Keratinocyte (primary cell): Measurements from ENCODE around the gene SNPH. TPM values are rescaled to one million over a fixed set of nuclear protein-coding genes. Genes with fewer than 3 reads are reported as not detected.
"Not testable (repeated sequence)": the region's sequence is repeated elsewhere in the genome, so short reads cannot be mapped to it uniquely, and the experiment has no call there.

Experiments
- DNase-seq: peaks from one replicate; pipeline ENCODE4 v3.0.0-alpha.2; 2011; ENCODE audit warnings: low read depth, missing footprints, low spot score
- FAIRE-seq: peaks from 2 replicates; lab custom pipeline; 2011; peaks lifted over from hg19 to GRCh38; lab: Jason Lieb, UNC
- H2AFZ ChIP-seq: 2 replicates; pipeline ENCODE4 v1.6.0; 2012; ENCODE audit warnings: low read length, control low read depth, inconsistent platforms; ENCODE audit not compliant: control insufficient read depth
- H3K27ac ChIP-seq: 2 replicates; pipeline ENCODE4 v1.5.1; 2011; ENCODE audit warnings: low read length; ENCODE audit not compliant: control insufficient read depth, insufficient read depth
- H3K27me3 ChIP-seq: 3 replicates; pipeline ENCODE4 v1.6.0; 2011; ENCODE audit warnings: low read length; ENCODE audit not compliant: control insufficient read depth, insufficient read depth; ENCODE audit errors: extremely low read depth
- H3K36me3 ChIP-seq, 2 experiments: 2 replicates in 1 of 2; 3 replicates in 1 of 2; pipeline ENCODE4 v1.5.1; 2011; ENCODE audit warnings: low read length in 2 of 2, mild to moderate bottlenecking in 1 of 2; ENCODE audit not compliant: control insufficient read depth in 2 of 2, insufficient read depth in 2 of 2; ENCODE audit errors: extremely low read depth in 1 of 2
- H3K4me1 ChIP-seq: 3 replicates; pipeline ENCODE4 v1.5.1; 2011; ENCODE audit warnings: low read length; ENCODE audit not compliant: control insufficient read depth, insufficient read depth; ENCODE audit errors: extremely low read depth
- H3K4me2 ChIP-seq: 3 replicates; pipeline ENCODE4 v1.6.0; 2011; ENCODE audit warnings: low read depth, low read length; ENCODE audit not compliant: control insufficient read depth, insufficient read depth; ENCODE audit errors: extremely low read depth
- H3K4me3 ChIP-seq, 3 experiments: fragments of 200-600 bp in 1 of 3; sonication (generic) in 1 of 3; 2 replicates in 2 of 3; 3 replicates in 1 of 3; pipeline ENCODE4 v1.5.1; 2011 to 2016; ENCODE audit warnings: low read length in 3 of 3, mild to moderate bottlenecking in 3 of 3, control low read depth in 2 of 3, inconsistent platforms in 1 of 3, low read depth in 1 of 3, mixed read lengths in 1 of 3, mixed run types in 1 of 3, moderate library complexity in 1 of 3; ENCODE audit not compliant: control insufficient read depth in 2 of 3, insufficient read depth in 2 of 3; ENCODE audit errors: extremely low read depth in 1 of 3
- H3K79me2 ChIP-seq: 2 replicates; pipeline ENCODE4 v1.6.0; 2012; ENCODE audit warnings: low read length; ENCODE audit not compliant: control insufficient read depth, insufficient read depth
- H3K9ac ChIP-seq: 3 replicates; pipeline ENCODE4 v1.6.0; 2011; ENCODE audit warnings: low read length; ENCODE audit not compliant: control insufficient read depth, insufficient read depth; ENCODE audit errors: extremely low read depth
- H3K9me1 ChIP-seq: 3 replicates; pipeline ENCODE4 v1.6.0; 2011; ENCODE audit warnings: low read length; ENCODE audit not compliant: control insufficient read depth, insufficient read depth; ENCODE audit errors: extremely low read depth
- H3K9me3 ChIP-seq: 2 replicates; pipeline ENCODE4 v1.5.1; 2012; ENCODE audit warnings: low read depth, low read length; ENCODE audit not compliant: control insufficient read depth
- H4K20me1 ChIP-seq: 3 replicates; pipeline ENCODE4 v1.6.0; 2011; ENCODE audit warnings: low read length; ENCODE audit not compliant: control insufficient read depth, insufficient read depth; ENCODE audit errors: extremely low read depth
- EZH2 ChIP-seq: IDR thresholded peaks from one replicate; pipeline ENCODE4 v1.6.1; 2012; ENCODE audit warnings: inconsistent platforms, mild to moderate bottlenecking, low read length, moderate library complexity
- dilution Hi-C: fragments of 300-500 bp; cut with MboI; formaldehyde crosslinking; loops from one replicate; pipeline ENCODE4 v1.7.0; 2020; ENCODE audit warnings: low sequenced_read_pairs; ENCODE audit not compliant: extremely low pct_ligation_motif_present
- polyA plus RNA-seq, 5 experiments: library from polyadenylated mRNA; depleted of rRNA in 3 of 5; stranded (reverse) in 3 of 5; stranded (forward) in 1 of 5; unstranded in 1 of 5; fragments of >200 nt; gene quantifications; 1 replicate in 1 of 5; 2 replicates in 3 of 5; 3 replicates in 1 of 5; pipeline versions ENCODE4 v1.2.1 to v1.2.3, GENCODE V29; 2011 to 2012; ENCODE audit warnings: missing spikeins in 2 of 5, low read depth in 1 of 5, low replicate concordance in 1 of 5
- TF ChIP-seq, protein P1 (sequence below), 3 experiments: IDR thresholded peaks in 1 of 3; conservative IDR thresholded peaks in 1 of 3; optimal IDR thresholded peaks in 1 of 3; 2 replicates in 2 of 3; 3 replicates in 1 of 3; pipeline versions ENCODE3 to v1.5.1; 2011; ENCODE audit warnings: low read length in 3 of 3, mild to moderate bottlenecking in 3 of 3, moderate library complexity in 2 of 3, control low read depth in 1 of 3, inconsistent platforms in 1 of 3; ENCODE audit not compliant: insufficient read depth in 2 of 3; ENCODE audit errors: extremely low read depth in 1 of 3

SNPH gene
- polyA plus RNA-seq, 1 donor (not counting 4 experiments of a cell fraction or from before 2014, with no cell fraction given), result 1.3 TPM

GRCh38 chr20:1247689-1248088 lies 18.4 kb upstream of the SNPH start:
- dilution Hi-C loops, result no loop called here
- H3K27ac ChIP-seq, result no peak overlapping the region

DNA sequence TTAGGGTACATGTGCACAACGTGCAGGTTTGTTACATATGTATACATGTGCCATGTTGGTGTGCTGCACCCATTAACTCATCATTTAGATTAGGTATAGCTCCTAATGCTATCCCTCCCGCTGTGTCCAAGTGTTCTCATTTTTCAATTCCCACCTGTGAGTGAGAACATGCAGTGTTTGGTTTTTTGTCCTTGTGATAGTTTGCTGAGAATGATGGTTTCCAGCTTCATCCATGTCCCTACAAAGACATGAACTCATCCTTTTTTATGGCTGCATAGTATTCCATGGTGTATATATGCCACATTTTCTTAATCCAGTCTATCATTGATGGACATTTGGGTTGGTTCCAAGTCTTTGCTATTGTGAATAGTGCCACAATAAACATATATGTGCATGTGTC lies 15.8 kb upstream of the SNPH start:
- DNase-seq, H3K4me3 ChIP-seq, FAIRE-seq, H3K9ac ChIP-seq, H3K9me3 ChIP-seq, H3K36me3 ChIP-seq, H3K27me3 ChIP-seq, dilution Hi-C loops, H2AFZ ChIP-seq, H3K4me1 ChIP-seq, H3K9me1 ChIP-seq, H4K20me1 ChIP-seq, H3K27ac ChIP-seq, H3K79me2 ChIP-seq, H3K4me2 ChIP-seq: not testable (repeated sequence)

More at GRCh38 chr20:1247689-1248088, 18.4 kb upstream of the SNPH start:
- no peak overlapping the region for H2AFZ ChIP-seq
- no peaks in the 10 kb centered on the region for H3K4me1 ChIP-seq
- no peaks in the 10 kb centered on the region for H3K9me3 ChIP-seq
- H3K4me3 ChIP-seq, result no peak overlapping the region
- H3K9ac ChIP-seq, result no peak overlapping the region
- H3K9me1 ChIP-seq, result no peaks in the 10 kb centered on the region
- peaks cover 5% of the 10 kb centered on the region for H3K27me3 ChIP-seq
- no peak for FAIRE-seq
- H3K36me3 ChIP-seq, result no peaks in the 10 kb centered on the region
- no peaks in the 10 kb centered on the region for H4K20me1 ChIP-seq
- no peak for DNase-seq
- H3K79me2 ChIP-seq, result no peaks in the 10 kb centered on the region
- no peak overlapping the region for H3K4me2 ChIP-seq
- no peak for TF ChIP-seq EZH2
- TF ChIP-seq, protein P1, sequence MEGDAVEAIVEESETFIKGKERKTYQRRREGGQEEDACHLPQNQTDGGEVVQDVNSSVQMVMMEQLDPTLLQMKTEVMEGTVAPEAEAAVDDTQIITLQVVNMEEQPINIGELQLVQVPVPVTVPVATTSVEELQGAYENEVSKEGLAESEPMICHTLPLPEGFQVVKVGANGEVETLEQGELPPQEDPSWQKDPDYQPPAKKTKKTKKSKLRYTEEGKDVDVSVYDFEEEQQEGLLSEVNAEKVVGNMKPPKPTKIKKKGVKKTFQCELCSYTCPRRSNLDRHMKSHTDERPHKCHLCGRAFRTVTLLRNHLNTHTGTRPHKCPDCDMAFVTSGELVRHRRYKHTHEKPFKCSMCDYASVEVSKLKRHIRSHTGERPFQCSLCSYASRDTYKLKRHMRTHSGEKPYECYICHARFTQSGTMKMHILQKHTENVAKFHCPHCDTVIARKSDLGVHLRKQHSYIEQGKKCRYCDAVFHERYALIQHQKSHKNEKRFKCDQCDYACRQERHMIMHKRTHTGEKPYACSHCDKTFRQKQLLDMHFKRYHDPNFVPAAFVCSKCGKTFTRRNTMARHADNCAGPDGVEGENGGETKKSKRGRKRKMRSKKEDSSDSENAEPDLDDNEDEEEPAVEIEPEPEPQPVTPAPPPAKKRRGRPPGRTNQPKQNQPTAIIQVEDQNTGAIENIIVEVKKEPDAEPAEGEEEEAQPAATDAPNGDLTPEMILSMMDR (optimal IDR thresholded peaks at IDR 0.05 in 1 of 3, IDR thresholded peaks at IDR 0.05 in 1 of 3, conservative IDR thresholded peaks at IDR 0.05 in 1 of 3; ENCODE audit: extremely low read depth in 1 of 3, insufficient read depth in 2 of 3, low read length in 3 of 3), result no peak

DNA sequence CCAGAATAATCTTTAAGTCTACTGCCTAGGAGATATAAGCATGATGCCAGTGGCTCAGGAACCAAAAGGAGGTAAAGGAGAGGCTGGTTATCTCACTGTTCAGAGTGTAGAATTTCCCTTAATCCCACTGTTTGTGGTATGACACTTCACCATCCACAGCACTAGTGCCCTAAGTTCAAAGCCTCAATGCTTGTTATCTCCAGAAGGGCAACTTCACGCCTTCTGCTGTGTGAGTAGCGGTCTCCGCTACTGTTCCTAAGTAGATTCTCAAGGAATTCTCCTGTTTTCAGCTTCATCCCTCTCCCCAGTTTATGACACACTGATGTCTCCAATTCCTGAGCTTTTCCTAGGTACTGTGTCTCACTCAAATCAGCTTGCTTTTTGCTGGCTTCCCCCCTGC lies 13.7 kb upstream of the SNPH start:
- no peaks in the 10 kb centered on the region for H3K9me1 ChIP-seq
- dilution Hi-C loops, result no loop called here
- no peaks in the 10 kb centered on the region for H3K4me1 ChIP-seq
- no peak for TF ChIP-seq EZH2
- TF ChIP-seq, protein P1 (optimal IDR thresholded peaks at IDR 0.05 in 1 of 3, IDR thresholded peaks at IDR 0.05 in 1 of 3, conservative IDR thresholded peaks at IDR 0.05 in 1 of 3; ENCODE audit: extremely low read depth in 1 of 3, insufficient read depth in 2 of 3, low read length in 3 of 3), result no peak
- H4K20me1 ChIP-seq, result no peaks in the 10 kb centered on the region
- DNase-seq (no peak), FAIRE-seq (no peak)
- no peak overlapping the region for H3K9ac ChIP-seq
- H3K4me2 ChIP-seq, result no peak overlapping the region
- peaks cover 8% of the 10 kb centered on the region for H3K27me3 ChIP-seq
- H3K36me3 ChIP-seq, result no peaks in the 10 kb centered on the region
- H3K9me3 ChIP-seq, result no peaks in the 10 kb centered on the region
- no peaks in the 10 kb centered on the region for H3K79me2 ChIP-seq
- no peak overlapping the region for H3K4me3 ChIP-seq
- H2AFZ ChIP-seq, result no peak overlapping the region
- H3K27ac ChIP-seq, result no peak overlapping the region
